GM12878 (cell line): ENCODE data around the gene FAHD1. TPM values are rescaled to one million over a fixed set of nuclear protein-coding genes. Genes with fewer than 3 reads are reported as not detected.

Experiments
- ATAC-seq: fragments of 200-7000 bp; cut with Tn5 transposase; 3 replicates; pipeline ENCODE4 v1.9.1; 2020; ENCODE audit warnings: mild to moderate bottlenecking, moderate library complexity
- BruUV-seq: library from RNA; stranded (reverse); fragments of 400-500 nt; replicated peaks from 2 replicates; lab custom pipeline; 2021; lab: Mats Ljungman, UMichigan
- CTCF ChIA-PET: fragments of 300-600 bp; sonication (Branson Sonifier 250); formaldehyde crosslinking; extraction: SDS; loops from one replicate; lab custom pipeline; 2021; ENCODE audit warnings: inconsistent platforms; lab: Yijun Ruan, JAX
- POLR2A ChIA-PET: fragments of 350-600 bp; formaldehyde crosslinking; extraction: SDS; loops from one replicate; lab custom pipeline; 2021; ENCODE audit warnings: inconsistent platforms; lab: Charles Lee
- RAD21 ChIA-PET: fragments of 300-600 bp; sonication (Branson Sonifier 250); formaldehyde crosslinking; loops from one replicate; lab custom pipeline; 2023; ENCODE audit warnings: antibody characterized with exemption; ENCODE audit not compliant: unreplicated experiment; lab: Charles Lee
- SMC1A ChIA-PET: fragments of 300-600 bp; sonication (Branson Sonifier 250); formaldehyde crosslinking; loops from one replicate; lab custom pipeline; 2023; ENCODE audit not compliant: unreplicated experiment, uncharacterized antibody; lab: Charles Lee
- DNase-seq: peaks from one replicate; pipeline ENCODE4 v3.0.0-alpha.2; 2011; ENCODE audit warnings: low read depth, low spot score
- FAIRE-seq: peaks from 3 replicates; lab custom pipeline; 2011; peaks lifted over from hg19 to GRCh38; lab: Jason Lieb, UNC
- H2AFZ ChIP-seq: 2 replicates; pipeline ENCODE4 v1.6.0; 2011; ENCODE audit warnings: low read depth, low read length, control low read depth; ENCODE audit not compliant: control insufficient read depth
- H3K27ac ChIP-seq: 2 replicates; pipeline ENCODE4 v1.5.1; 2011; ENCODE audit warnings: control low read depth; ENCODE audit not compliant: control insufficient read depth, insufficient read depth
- H3K27me3 ChIP-seq, 2 experiments: replicated peaks in 1 of 2; 2 replicates each; pipeline versions ENCODE4 v1.6.0 to v1.6.1; 2011; ENCODE audit warnings: low read length in 1 of 2; ENCODE audit not compliant: control insufficient read depth in 2 of 2, insufficient read depth in 2 of 2
- H3K36me3 ChIP-seq, 2 experiments: 2 replicates each; pipeline ENCODE4 v1.5.1; 2011; ENCODE audit warnings: low read length in 1 of 2; ENCODE audit not compliant: control insufficient read depth in 2 of 2, insufficient read depth in 2 of 2
- H3K4me1 ChIP-seq: 2 replicates; pipeline ENCODE4 v1.6.1; 2011; ENCODE audit warnings: mild to moderate bottlenecking, low read length, moderate library complexity, mixed read lengths; ENCODE audit not compliant: control insufficient read depth, insufficient read depth
- H3K4me2 ChIP-seq: 2 replicates; pipeline ENCODE4 v1.6.0; 2011; ENCODE audit warnings: control low read depth; ENCODE audit not compliant: control insufficient read depth, insufficient read depth
- H3K4me3 ChIP-seq: fragments of 200-600 bp; sonication (generic); 2 replicates; pipeline ENCODE4 v1.5.1; 2016
- H3K79me2 ChIP-seq: 2 replicates; pipeline ENCODE4 v1.6.0; 2011; ENCODE audit warnings: low read length; ENCODE audit not compliant: control insufficient read depth, insufficient read depth
- H3K9ac ChIP-seq: 2 replicates; pipeline ENCODE4 v1.8.0; 2011; ENCODE audit warnings: low read length, control low read depth, mixed read lengths; ENCODE audit not compliant: control insufficient read depth, insufficient read depth
- H3K9me3 ChIP-seq: replicated peaks from 3 replicates; pipeline ENCODE4 v1.5.1; 2011; ENCODE audit warnings: mild to moderate bottlenecking, low read length; ENCODE audit not compliant: control insufficient read depth, insufficient read depth
- H4K20me1 ChIP-seq: 2 replicates; pipeline ENCODE4 v1.6.0; 2011; ENCODE audit not compliant: control insufficient read depth, insufficient read depth
- JUNB ChIP-seq: IDR thresholded peaks from 2 replicates; pipeline ENCODE4 v1.6.1; 2016; ENCODE audit warnings: antibody characterized with exemption, mild to moderate bottlenecking
- SUZ12 ChIP-seq: fragments of 200-600 bp; sonication (generic); IDR thresholded peaks from one replicate; pipeline ENCODE4 v1.6.1; 2018; ENCODE audit warnings: antibody characterized with exemption, mild to moderate bottlenecking; ENCODE audit not compliant: unreplicated experiment
- WGBS: methylation state at CpG from one replicate; pipeline ENCODE4 v1.1.6; 2016; ENCODE audit warnings: low lambda C conversion rate; ENCODE audit not compliant: insufficient replicate concordance, insufficient coverage; ENCODE audit errors: missing lambda C conversion rate; 5-methylcytosine and 5-hydroxymethylcytosine counted together
- in situ Hi-C: fragments of 300-500 bp; cut with MboI; formaldehyde crosslinking; loops from 9 replicates; pipeline ENCODE4 v1.14.3; 2018; ENCODE audit warnings: mixed read lengths
- intact Hi-C: fragments of 100-400 bp; cut with micrococcal nuclease; formaldehyde crosslinking; loops from one replicate; pipeline ENCODE4 v1.14.2; 2022; ENCODE audit not compliant: unreplicated experiment
- polyA plus RNA-seq, 11 experiments: library from polyadenylated mRNA; depleted of rRNA in 4 of 11; unstranded in 6 of 11; stranded (reverse) in 5 of 11; fragments of >200 nt; fragmentation: Nextera tagmentation in 4 of 11; fragmentation: Illumina TruSeq in 1 of 11; extraction: Ambion mirVana in 4 of 11; extraction: Trizol in 1 of 11; gene quantifications; 1 replicate in 1 of 11; 2 replicates in 10 of 11; pipeline versions ENCODE4 v1.2.1 to v1.2.3, GENCODE V29; 2011 to 2016; ENCODE audit warnings: inconsistent platforms in 2 of 11, missing spikeins in 2 of 11, low read depth in 1 of 11
- total RNA-seq, 4 experiments: library from RNA; depleted of rRNA in 3 of 4; stranded (reverse); fragments of >200 nt in 3 of 4; fragmentation: Illumina TruSeq in 1 of 4; extraction: Trizol in 1 of 4; gene quantifications; 2 replicates each; pipeline versions ENCODE4 v1.2.1 to v1.2.3, GENCODE V29; 2013 to 2021
- TF ChIP-seq, protein P1 (sequence below): fragments of 450-650 bp; IDR thresholded peaks from 2 replicates; pipeline ENCODE4 v1.6.1; 2017; ENCODE audit warnings: mild to moderate bottlenecking, moderate library complexity

FAHD1 gene
- total and polyA plus RNA-seq, 10 of the 15 experiments (the other 5 are each of a cell fraction or from before 2014, with no cell fraction given) = 4.3 to 43.0 (median 18.8) TPM

GRCh38 chr16:1790261-1790610 lies 36.8 kb upstream of the FAHD1 start:
- POLR2A ChIA-PET = no interaction called here
- CTCF ChIA-PET = no interaction called here
- H3K4me3 ChIP-seq = no peak overlapping the region
- no peaks in the 10 kb centered on the region for H3K4me1 ChIP-seq
- FAIRE-seq (no peak), DNase-seq (no peak), ATAC-seq (no peak)
- RAD21 ChIA-PET = no interaction called here
- H3K79me2 ChIP-seq = peaks cover 2% of the 10 kb centered on the region
- no peak overlapping the region for H2AFZ ChIP-seq
- H3K27ac ChIP-seq = no peak overlapping the region
- 97% methylated on average over 15 of the region's 15 CpGs for WGBS
- SMC1A ChIA-PET = no interaction called here
- no peak for TF ChIP-seq SUZ12
- no peak for TF ChIP-seq JUNB
- TF ChIP-seq, protein P1, sequence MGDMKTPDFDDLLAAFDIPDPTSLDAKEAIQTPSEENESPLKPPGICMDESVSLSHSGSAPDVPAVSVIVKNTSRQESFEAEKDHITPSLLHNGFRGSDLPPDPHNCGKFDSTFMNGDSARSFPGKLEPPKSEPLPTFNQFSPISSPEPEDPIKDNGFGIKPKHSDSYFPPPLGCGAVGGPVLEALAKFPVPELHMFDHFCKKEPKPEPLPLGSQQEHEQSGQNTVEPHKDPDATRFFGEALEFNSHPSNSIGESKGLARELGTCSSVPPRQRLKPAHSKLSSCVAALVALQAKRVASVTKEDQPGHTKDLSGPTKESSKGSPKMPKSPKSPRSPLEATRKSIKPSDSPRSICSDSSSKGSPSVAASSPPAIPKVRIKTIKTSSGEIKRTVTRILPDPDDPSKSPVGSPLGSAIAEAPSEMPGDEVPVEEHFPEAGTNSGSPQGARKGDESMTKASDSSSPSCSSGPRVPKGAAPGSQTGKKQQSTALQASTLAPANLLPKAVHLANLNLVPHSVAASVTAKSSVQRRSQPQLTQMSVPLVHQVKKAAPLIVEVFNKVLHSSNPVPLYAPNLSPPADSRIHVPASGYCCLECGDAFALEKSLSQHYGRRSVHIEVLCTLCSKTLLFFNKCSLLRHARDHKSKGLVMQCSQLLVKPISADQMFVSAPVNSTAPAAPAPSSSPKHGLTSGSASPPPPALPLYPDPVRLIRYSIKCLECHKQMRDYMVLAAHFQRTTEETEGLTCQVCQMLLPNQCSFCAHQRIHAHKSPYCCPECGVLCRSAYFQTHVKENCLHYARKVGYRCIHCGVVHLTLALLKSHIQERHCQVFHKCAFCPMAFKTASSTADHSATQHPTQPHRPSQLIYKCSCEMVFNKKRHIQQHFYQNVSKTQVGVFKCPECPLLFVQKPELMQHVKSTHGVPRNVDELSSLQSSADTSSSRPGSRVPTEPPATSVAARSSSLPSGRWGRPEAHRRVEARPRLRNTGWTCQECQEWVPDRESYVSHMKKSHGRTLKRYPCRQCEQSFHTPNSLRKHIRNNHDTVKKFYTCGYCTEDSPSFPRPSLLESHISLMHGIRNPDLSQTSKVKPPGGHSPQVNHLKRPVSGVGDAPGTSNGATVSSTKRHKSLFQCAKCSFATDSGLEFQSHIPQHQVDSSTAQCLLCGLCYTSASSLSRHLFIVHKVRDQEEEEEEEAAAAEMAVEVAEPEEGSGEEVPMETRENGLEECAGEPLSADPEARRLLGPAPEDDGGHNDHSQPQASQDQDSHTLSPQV = no peak
- BruUV-seq = no TSS peak
- H3K4me2 ChIP-seq = no peak overlapping the region
- no peak overlapping the region for H3K9ac ChIP-seq
- intact Hi-C loops (no loop called here), in situ Hi-C loops (no loop called here)
- no peaks in the 10 kb centered on the region for H4K20me1 ChIP-seq
- H3K36me3 ChIP-seq = peaks cover under 1 to 12% of the 10 kb centered on the region in 2 experiments; a peak in 3 of 4 replicates
- no peaks in the 10 kb centered on the region for H3K9me3 ChIP-seq
- no peaks in the 10 kb centered on the region for H3K27me3 ChIP-seq
